GM18511 (cell line): ENCODE results near the gene PTPN20.

ENCODE experiments used
- ATAC-seq: cut with Tn5 transposase; IDR thresholded peaks from one replicate; pipeline ENCODE4 v1.9.1; 2021; ENCODE audit warnings: mild to moderate bottlenecking, moderate library complexity; ENCODE audit not compliant: unreplicated experiment

PTPN20 gene

DNA sequence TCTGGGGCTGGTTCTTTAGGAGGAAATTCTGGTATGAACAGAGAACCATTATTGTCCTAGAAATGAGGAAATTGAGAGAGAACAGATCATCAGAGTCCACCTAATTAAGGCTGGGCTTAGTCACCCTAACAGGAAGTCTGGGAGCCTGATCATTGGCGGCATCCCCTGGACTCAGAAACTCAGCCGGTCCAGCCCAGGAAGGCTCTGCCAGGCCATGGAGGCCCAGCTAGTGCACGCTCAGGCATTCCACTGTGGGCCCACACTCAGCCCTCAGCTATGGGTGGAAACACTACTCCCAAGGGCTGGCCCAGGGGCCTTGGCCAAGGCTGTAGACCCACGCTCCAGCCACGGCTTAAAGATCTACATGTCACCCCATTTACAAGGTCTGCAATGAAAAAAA lies 109.2 kb downstream of the PTPN20 start:
- ATAC-seq: no peak

DNA sequence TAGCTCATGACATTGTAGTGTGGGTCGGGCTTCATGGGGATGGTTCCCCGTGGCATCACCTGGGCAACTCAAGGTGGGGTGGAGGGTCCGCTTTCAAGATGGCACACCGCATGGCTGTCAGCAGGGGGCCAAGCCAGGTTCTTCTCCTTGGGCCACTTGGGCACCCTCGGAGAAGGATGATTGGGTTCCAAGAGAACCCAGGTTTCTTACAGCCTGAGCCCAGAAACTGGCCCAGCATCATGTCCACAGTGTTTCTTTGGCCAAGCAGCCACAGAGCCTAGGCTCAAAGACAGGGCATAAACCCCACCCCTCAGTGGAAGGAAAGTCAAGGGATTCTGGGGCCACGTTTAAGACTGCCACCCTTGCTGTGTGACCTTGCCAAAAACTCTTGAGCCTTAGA lies 110.6 kb downstream of the PTPN20 start:
- ATAC-seq: no peak

DNA sequence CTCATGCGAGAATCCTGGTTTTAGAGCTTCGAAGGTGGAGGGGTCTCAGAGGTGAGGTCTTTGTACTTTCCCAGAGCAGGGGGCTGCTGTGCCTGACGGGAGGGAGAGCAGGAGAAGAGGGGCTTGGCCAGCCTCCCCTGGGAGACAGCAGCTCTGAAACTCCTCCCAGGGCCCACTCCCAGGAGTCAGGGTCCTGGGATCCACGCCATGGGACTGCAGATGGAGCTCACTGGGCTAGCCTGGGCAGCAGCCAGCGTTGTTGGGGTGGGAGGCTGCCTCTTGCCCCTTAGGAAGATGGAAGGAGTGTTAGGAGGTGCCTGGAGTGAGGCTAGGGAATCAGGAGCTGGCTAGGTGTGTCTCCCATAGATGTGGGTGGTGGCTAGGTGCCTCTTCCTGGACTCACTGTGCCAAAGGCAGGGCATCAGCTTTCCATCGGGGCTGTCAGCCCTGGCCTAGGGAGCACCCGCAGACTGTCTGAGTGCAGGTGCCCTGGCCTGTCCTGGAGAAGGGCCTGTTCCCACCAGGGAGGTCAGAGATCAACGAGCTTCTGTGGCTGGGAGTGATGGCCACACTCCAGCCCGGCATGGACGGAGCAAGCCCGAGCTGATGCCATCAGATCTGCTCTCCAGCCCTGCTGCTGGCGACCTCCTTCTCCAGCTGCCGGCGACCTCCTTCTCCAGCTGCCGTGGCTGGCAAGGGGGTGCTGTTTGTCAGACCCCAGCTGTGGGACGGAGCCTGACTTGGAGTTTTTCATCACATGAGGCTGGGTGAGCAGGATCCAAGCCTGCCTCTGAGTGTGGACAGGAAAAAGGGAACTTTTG lies 111.3 kb downstream of the PTPN20 start:
- ATAC-seq: no peak

DNA sequence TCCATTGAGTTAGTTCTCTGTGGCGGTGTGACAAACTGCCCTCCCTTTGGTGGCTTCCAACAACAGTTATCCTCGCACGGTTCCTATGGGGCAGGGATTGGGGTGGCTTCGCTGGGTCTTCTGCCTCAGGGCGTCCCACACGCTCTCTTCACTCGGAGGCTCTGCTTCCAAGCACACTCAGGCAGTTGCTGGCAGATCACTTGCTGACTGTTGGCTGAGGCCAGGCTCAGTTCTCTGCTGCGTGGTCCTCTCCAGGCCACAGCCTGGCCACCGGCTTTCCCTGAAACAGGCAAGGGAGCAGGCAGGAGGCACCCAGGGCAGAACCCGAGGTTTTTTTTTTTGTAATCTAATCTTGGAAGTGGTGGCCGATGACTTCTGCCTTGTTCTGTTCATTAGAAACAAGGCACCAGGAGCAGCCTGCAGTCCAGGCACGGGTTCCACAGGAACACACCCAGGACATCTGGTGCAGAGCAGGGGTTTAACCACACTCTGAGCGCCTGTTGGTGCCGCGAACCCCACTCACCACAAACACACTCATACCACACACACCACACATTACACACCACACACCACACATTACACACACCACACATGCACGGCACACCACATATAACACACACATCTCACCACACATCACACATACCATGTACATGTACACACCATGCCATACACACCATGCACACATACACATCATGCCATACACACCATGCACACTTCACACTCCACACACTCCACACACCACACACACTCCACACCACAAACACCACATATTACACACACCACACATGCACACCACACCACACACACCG lies 112.2 kb downstream of the PTPN20 start:
- ATAC-seq: no peak

DNA sequence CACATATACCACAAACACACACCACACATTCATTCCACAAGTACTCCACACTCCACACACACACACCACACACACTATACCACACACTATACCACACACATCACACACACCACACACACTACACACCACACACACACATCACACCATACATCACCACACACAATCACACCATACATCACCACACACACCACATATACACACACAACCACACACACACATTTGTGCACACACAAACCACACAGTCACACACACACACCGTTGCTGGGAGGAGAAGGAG lies 112.8 kb downstream of the PTPN20 start:
- no peak for ATAC-seq

DNA sequence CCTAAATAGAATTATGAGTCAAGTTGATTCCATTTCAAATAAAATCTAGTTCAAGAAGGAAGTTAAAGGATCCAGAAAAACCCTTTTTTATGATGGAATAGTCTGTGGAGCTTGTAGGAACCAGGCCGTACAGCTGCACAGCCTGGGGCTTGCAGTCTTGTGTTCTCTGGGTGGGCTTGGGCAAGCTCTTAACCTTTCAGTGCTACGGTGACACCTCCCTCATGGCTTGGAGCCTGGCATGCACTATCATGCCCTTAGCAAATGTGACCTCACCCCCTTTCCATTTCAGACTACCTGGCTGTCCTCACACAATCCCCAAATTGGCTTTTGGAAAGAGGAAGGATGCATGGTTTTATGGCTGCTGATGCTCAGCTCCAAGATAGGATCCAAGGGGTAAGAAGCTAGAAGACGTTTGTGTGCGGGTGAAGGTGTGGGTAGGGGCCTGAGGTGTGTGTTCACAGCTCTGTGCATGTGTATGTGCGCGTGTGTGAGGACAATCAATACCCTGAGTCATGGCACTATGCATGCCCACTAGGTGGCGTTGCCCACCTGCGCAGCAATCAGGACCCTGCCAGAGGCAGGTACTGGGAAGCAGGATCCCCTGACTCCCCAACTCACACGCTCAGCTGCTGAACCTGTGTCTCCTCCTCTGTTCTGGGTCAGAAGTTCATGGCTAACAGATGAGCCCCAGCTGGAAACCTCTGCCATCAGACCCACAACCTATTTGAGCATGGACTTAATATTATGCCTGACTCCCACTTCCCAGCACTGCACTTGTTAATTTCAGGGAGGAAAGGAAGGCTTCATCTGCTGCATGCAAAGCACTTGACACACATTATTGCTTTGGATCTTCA lies 113.4 kb downstream of the PTPN20 start:
- peak; percentile 75 for ATAC-seq

DNA sequence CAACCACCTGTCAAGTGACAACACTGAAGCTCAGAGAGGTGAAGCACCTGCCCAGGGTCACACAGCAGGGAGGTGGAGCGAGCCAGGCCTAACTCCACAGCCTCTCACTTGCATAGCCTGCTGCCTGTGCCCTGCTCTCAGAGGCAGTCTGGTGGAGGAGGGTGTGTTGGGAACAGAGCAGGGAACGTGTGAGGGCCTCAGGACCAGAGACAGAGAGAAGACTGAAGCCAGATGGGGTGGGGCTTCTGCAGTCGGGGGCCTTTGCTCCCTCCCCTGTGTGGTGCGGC lies 114.0 kb downstream of the PTPN20 start:
- no peak for ATAC-seq

DNA sequence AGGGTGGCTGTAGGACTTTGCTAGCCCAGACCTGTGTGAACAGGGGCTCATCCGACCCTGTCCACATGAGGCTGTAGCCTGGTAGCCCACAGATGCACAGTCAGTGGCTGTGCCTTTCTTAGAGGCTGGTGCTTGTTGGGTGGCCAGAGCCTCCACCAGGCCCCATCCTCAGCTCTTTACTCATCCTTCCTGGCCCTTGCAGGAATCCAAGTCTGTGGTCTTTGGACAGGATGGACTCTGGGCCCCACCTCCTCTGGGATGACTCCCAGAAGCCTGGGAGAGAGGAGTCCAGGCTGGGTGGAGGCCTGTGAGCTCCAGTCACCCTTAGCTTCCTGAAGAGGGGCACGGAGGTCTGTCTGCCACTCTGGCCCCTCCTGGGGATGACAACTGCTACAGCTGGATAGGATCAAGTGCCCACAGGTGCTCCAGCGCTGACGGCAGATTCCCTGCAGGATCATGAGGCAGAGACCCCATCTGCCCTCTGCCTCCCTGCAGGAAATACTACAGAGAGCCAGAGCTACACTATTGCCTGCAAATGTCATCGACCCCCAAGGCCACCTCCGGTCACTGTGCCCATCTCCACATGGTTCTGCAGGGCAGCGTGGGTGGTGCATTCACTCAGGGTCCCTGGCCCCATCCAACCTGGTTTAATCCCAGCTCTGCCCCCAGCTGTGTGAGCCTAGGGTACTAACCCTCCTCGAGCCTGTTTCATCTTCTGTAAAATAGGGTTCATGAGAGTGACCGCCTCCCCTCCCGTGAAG lies 114.5 kb downstream of the PTPN20 start:
- no peak for ATAC-seq

DNA sequence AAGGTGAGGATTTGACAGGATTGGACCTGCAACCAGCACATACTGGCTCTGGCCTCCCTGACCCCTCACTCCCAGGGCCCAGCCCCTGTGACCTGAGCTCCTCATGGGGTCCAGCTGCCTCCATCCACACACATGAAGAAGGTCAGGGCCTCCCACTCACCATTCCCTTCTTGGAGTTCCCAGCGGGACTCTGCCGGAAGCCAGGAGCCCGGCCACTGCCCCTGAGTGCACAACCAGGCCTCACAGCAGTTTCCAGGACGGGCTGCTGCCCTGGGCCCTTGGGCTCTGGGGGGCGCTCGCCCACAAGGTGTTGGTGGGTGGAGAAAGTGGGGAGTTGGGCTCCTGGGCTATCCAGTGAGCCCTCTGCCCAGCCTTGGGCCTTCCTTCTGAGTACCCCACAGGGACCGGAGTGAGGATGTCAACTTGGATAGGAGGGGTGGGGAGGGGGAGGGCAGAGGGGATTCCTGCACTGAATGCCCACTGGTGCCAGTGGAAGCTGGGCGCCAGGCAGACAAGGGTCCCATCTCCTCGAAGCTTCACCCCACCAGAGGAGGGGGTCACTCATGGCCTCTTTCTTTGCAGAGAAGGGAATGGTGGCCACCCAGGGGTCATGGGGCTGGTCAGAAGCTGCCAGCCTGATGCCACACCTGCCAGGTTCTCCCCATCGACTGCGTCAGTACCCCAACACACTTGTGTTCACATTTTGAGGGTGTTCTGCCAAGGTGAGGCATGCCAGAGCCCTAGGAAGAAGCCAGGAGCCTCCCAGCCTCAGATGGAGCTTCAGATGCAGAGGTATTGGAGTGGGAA lies 115.3 kb downstream of the PTPN20 start:
- no peak for ATAC-seq

DNA sequence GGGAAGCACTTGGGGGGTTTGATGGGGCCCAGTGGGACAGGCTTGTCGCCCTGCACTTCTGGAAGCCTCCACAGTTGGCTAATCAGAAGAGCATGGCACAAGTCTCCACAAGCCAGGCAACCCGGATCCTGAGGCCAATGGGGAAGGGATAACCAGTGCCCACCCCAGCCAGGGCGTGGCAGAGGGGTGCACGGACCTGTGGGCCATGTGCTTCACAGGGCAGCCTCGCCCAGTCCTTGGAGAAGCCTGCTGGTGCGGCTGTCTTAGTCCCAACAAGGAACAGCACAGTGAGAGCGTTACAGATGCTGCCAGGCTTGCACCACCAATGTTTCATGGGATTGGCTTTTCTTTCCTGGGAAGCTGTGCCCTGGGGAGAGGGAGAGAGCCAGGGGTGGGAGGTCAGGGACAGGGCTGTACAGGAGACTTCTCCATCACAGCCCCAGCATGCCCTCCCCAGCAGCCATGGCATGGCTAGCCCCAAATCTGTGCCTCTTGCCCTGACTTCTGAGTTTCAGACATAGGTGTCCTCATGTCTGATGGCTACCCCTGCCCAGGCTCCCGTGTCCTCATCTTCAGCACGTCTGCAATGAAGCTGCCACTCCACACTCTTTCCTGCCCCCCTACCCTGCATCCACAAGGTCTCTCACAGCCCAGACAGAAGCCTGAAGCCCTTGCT lies 116.0 kb downstream of the PTPN20 start:
- no peak for ATAC-seq

DNA sequence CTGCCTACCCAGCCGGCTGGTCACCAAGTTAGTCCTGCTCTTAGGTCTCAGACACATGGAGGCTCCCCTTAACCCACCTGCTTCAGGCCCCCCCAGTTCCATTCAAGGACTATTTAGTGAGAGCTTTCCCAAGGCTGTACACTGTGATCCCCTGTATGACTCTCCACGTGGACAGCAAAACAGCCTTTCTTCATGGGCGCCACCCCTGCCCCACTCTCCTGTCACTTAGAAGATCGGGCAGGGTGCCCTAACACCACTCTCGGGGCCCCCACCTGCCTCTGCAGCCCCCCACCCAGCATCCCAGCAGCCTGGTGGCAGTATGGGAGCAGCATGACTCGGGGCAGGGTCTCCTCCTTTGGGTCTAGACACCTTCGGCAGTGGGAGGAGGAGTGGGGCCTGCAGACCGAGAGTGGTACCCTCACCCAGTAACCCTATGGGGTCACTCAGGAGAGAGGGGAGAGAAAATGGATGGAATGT lies 116.6 kb downstream of the PTPN20 start:
- ATAC-seq: no peak

DNA sequence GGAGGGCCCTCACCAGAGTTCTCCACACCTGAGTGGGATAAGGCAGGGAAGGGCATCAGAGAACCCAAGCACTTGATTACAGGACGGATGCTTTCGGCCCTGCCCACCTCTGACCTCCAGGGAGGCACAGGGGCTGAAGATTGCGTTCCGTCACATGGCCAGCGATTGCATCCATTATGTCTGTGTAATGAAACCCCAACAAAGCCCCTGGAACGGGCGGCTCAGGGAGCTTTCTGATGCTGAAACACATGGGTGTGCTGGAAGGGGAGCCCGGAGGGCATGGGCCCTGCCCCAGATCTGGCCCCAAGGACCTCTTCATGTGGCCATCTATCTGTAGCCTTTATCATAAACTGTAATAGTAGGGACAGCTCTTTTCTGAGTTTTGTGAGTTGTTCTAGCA lies 117.2 kb downstream of the PTPN20 start:
- ATAC-seq: no peak

DNA sequence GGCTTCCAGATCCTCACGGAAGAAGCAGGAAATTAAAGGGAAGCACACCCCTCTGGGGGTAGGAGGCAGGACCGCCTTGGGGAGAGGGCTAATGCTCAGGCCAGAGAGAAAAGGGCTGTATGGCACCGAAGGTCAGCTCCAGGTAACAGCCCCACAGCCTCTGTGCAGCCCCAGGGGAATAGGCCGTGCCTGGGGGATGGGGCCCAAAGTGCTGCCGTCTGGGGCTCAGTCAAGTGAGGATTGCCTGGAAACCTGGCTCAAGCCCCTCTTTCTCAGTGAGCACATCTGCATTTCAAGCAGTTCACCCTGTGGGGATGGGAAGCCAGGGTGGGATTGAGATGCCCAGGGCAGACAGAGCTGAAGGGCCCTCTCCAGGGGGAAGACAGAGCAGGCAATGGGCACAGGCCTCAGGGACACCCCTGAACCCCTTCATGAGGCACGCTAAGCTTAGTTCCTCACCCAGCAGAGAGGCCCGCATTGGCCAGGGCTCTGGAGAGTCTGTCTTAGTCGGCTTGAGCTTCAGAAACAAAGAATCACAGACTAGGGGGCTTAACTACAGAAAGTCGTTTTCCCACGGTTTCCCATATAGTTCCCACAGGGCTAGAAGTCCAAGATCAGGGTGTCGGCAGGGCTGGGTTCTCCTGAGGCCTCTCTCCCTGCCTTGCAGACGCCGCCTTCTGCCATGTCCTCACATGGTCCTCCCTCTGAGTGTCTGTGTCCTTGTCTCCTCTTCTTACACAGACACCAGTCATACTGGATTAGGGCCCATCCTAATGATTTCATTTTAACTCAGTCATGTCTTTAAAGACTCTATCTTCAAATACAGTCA lies 118.2 kb downstream of the PTPN20 start:
- ATAC-seq: no peak

DNA sequence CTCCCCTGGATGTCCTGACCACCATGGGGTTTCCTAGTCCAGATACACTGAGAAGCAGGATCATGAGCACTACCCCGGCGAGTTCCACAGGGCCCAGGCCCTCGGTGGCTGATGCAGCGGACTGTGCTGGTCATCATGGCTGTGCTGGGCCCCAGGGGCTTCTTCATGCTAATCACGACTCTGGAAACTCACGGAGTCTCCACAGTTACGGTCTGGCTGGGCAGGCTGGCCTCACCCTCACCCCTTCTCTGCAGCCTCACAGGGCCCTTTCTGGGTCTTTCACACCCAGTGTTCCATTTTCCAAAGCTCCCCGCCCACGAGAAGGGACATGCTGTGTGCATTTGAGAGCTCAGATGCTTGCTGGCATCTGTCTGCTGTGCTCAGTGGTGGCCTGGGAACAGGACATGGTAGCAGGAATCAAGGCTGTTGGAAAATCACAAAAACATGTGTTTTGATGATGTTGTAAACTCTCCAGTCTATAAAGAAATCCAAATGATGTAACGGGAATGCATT lies 119.0 kb downstream of the PTPN20 start:
- ATAC-seq: no peak

DNA sequence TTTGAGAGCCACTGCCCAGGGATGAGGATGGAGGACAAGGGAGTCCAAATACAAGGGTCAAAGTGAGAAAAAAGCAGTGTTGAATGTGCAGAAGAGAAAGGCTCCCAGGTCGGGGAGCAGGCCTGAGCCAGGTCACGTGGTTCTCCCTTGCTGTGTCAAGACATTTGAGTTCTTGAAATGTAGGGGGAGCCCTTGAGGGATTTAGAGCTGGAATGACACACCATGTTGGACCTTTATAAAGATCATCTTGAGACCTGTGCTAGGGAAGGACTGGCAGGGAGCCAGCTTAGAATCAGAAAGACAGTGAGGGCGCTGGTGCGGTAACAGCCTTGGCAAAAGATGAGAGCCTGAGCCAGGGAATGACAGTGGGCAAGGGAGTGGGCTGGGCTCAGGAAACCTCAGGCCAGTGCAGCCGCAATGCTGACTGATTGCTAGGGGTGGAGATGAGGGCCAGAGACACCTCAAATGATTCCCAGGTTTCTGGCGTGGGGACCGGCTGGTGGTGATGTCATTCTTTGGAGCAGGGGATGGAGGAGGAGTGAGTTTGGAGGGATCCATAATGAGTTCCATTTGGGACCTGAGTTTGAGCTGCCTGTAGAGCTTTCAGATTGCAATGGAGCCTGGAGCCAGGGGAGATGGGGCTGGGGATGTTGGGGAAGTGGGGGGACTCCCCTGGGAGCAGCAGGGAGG lies 120.1 kb downstream of the PTPN20 start:
- no peak for ATAC-seq

DNA sequence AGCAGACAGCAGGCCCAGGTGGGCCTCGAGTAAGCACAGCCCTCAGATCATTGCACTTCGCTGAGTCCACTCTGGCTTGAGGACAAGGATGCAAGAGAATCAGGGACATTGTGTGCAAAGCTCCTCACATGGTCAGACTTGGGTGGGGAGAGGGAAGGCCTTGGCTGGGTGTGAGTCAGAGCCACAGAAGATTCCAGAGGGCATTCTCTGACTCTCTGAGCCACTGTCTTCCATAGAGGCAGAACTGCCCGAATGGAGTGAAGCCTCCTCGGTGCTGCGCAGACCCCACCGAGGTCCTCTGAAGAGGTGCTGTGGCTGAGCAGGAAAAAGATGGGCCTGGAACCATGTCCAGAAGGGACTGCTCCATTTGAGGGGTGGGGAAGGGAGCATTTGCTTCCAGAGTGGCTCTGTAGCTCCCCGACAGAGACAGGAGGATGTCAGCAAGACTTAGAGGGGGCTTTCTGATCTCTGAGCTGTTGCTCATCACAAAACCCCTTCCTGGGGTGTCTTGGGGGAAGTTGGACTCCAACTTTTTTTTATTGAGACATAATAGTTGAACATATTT lies 120.8 kb downstream of the PTPN20 start:
- no peak for ATAC-seq

DNA sequence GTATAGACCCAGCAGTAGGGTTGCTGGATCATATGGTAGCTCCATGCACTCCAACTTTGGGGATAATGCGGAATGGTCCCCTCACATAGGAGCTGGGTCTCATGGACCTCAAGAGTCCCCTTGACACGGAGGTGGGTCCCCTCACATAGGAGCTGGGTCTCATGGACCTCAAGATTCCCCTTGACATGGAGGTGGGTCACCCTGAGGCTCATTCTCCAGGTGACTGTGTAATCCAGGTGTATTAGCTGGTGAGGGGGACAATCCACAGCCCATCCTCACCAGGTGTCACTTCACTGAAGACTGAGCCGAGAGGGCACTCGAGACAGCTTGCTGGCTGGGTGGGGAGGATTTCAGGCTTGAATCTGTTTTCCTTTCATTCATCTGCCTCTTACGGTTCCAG lies 121.9 kb downstream of the PTPN20 start:
- ATAC-seq: no peak
